ENCODE measurements around the gene PCNX3.

GRCh38 chr11:65649656-65650546 is 34.3 kb downstream of the PCNX3 start:
- TF ChIP-seq CTCF (IDR thresholded peaks at IDR 0.05) (no peak), POLR2A (IDR thresholded peaks at IDR 0.05) (no peak), EP300 (IDR thresholded peaks at IDR 0.05) (no peak)
